ENCODE results near the gene FSTL5.

DNA sequence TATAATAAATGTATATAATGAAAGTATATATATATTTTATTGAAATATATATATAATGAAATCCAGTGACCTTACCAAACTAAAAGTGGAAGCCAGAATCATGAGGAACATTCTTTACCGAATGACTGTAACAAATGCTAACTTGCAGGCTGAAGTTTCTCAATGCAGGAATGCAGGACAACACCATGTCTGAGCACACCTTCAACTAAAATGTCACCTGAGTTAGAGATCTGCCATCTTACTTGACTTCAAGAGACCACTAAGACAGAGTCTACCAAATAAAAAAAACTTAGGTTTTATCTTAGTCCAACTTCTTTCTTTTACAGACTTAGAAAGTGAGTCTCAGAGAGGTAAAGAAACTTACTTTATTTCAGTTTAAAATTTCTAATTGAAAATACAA lies 176.2 kb downstream of the FSTL5 start:
- TF ChIP-seq, protein P1, sequence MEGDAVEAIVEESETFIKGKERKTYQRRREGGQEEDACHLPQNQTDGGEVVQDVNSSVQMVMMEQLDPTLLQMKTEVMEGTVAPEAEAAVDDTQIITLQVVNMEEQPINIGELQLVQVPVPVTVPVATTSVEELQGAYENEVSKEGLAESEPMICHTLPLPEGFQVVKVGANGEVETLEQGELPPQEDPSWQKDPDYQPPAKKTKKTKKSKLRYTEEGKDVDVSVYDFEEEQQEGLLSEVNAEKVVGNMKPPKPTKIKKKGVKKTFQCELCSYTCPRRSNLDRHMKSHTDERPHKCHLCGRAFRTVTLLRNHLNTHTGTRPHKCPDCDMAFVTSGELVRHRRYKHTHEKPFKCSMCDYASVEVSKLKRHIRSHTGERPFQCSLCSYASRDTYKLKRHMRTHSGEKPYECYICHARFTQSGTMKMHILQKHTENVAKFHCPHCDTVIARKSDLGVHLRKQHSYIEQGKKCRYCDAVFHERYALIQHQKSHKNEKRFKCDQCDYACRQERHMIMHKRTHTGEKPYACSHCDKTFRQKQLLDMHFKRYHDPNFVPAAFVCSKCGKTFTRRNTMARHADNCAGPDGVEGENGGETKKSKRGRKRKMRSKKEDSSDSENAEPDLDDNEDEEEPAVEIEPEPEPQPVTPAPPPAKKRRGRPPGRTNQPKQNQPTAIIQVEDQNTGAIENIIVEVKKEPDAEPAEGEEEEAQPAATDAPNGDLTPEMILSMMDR (IDR thresholded peaks at IDR 0.05; ENCODE audit: insufficient read depth, low read length, poor library complexity, severe bottlenecking), result no peak
- no peak for TF ChIP-seq EZH2phosphoT487 (conservative IDR thresholded peaks at IDR 0.05; ENCODE audit: low read length)

Data from SU-DHL-6 (cell line).